Choroid plexus epithelial cell (primary cell): Measurements from ENCODE around the gene CUL4A.

Experiments used
- DNase-seq: peaks from one replicate; pipeline ENCODE4 v3.0.0-alpha.2; 2010; ENCODE audit warnings: low read depth
- H3K4me3 ChIP-seq: 2 replicates; pipeline ENCODE4 v1.5.1; 2011; ENCODE audit warnings: low read depth, mild to moderate bottlenecking, control low read depth, low read length, moderate library complexity
- TF ChIP-seq, protein P1 (sequence below): conservative IDR thresholded peaks from 2 replicates; pipeline ENCODE4 v1.5.1; 2011; ENCODE audit warnings: low read depth, mild to moderate bottlenecking, control low read depth, inconsistent platforms, low read length, moderate library complexity

CUL4A gene

DNA sequence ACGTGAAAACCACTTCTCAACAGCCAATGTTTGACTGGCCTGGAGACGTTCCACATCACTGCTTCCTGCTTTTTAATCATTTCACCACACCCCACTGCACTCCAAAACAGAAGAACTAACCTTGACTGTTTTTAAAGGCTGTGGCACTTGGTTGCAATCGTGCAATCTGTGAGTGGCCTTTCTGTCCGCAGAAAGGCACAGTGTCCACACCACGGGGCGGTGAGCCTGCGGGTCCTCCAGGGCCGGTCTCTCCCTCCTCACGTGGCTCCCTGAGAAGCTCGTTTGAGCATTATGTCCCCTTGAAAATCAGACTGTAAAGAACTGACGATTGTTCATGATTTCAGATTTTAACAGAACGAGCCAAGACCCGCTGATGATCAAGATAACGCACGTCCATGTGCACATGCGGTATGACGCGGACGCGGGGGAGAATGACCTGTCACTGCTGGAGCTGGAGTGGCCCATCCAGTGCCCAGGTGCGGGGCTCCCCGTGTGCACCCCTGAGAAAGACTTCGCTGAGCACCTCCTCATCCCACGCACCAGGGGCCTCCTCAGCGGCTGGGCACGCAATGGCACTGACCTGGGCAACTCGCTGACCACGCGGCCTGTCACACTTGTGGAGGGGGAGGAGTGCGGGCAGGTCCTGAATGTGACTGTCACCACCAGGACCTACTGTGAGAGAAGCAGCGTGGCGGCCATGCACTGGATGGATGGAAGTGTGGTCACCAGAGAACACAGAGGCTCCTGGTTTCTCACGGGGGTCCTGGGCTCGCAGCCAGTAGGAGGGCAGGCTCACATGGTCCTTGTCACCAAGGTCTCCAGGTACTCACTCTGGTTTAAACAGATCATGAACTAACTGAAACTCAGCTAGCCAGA lies 37.9 kb upstream of the CUL4A start:
- TF ChIP-seq, protein P1, sequence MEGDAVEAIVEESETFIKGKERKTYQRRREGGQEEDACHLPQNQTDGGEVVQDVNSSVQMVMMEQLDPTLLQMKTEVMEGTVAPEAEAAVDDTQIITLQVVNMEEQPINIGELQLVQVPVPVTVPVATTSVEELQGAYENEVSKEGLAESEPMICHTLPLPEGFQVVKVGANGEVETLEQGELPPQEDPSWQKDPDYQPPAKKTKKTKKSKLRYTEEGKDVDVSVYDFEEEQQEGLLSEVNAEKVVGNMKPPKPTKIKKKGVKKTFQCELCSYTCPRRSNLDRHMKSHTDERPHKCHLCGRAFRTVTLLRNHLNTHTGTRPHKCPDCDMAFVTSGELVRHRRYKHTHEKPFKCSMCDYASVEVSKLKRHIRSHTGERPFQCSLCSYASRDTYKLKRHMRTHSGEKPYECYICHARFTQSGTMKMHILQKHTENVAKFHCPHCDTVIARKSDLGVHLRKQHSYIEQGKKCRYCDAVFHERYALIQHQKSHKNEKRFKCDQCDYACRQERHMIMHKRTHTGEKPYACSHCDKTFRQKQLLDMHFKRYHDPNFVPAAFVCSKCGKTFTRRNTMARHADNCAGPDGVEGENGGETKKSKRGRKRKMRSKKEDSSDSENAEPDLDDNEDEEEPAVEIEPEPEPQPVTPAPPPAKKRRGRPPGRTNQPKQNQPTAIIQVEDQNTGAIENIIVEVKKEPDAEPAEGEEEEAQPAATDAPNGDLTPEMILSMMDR, result no peak
- H3K4me3 ChIP-seq, result no peak overlapping the region
- DNase-seq, result no peak

DNA sequence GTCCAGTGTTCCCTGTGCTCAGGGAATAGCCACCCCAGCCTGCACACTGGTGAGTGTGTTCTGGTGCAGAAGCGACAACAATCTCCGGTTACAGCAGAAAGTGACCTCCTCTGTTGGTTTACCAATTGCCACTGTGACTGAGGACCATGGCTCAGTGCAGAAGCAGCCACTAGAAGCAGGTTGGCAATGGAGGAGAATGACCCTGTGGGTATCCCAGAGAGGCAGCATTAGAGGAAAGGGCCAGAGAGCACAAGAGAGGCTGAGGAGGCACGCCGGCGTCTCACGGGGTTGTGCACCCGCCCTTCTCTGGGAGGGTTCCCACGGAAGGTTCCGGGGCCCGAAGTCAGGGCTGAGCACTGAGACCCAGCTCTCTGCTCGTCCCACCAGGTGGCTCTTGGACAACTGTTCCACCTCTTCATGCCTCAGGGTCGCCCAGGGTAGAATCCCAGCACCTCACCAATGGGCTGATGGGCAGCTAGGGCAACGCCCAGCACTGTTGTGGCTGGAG lies 36.9 kb upstream of the CUL4A start:
- DNase-seq, result no peak
- TF ChIP-seq, protein P1, result no peak
- H3K4me3 ChIP-seq, result no peak overlapping the region

DNA sequence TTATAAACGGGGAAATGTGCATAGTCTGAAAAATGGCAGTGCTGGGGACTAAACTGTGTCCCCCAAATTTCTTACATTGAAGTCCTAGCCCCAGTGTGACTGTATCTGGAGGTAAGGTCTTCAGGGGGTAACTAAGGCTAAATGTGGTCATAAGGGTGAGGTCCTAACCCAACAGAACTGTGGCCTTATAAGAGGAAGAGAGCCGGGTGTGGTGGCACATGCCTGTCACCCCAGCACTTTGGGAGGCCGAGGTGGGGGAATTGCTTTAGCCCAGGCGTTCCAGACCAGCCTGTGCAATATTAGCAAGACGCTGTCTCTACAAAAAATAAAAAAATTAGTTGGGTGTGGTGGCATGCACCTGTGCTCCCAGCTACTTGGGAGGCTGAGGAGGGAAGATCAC lies 33.1 kb upstream of the CUL4A start:
- no peak overlapping the region for H3K4me3 ChIP-seq
- DNase-seq, result no peak
- TF ChIP-seq, protein P1, result no peak

DNA sequence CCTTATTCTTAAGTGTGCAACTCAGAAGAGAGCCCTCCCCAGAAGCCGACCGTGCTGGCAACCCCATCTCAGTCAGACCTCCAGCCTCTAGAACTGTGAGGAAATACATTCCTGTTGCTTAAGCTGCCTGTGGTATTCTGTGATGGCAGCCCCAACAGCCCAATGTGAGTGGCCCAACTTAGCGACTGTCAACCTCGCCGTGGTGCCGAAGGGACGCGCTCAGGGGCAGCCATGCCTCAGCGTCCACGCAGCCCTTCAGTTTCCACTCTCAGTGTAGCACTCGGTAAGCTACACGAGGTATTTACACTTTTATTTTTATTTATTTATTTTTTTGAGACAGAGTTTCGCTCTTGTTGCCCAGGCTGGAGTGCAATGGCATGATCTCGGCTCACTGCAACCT lies 32.6 kb upstream of the CUL4A start:
- DNase-seq, result no peak
- no peak overlapping the region for H3K4me3 ChIP-seq
- TF ChIP-seq, protein P1, result no peak

DNA sequence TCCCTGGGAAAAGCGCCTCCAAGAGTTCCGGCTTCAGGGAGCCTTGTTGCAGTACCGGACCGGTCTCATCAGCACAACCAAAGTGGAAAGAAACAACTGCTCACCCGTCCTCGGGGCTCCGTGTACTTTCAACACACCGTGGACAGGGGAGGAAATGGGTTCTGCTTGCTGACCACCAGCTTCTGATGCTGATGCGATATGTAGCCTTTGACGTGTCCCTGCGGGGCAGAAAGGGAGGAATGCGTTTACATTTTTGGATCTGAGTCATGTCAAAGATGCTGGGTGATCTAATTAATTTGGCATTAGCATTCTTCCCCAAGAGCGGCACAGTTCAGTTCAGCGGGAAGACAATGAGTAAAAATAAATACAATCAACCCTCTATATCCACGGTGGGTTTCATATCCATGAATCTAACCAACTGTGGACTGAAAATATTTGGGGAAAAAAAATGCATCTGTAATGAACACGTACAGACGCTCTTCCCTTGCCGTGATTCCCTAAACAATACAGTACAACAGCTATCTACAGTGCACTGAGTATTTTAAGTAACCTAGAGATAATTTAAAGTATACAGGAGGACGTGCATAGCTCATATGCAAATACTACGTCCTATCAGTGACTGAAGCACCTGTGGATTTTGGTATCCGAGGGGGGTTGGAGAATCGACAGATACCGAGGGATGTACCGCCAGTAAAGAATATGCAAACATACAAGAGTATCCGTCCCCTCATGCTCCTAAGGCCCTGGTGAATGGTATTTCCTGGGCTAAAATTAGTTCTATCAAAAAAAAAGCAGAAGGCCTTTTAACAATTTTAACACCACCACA lies 31.1 kb upstream of the CUL4A start:
- TF ChIP-seq, protein P1, result no peak
- DNase-seq, result peak; percentile 97
- H3K4me3 ChIP-seq, result no peak overlapping the region

DNA sequence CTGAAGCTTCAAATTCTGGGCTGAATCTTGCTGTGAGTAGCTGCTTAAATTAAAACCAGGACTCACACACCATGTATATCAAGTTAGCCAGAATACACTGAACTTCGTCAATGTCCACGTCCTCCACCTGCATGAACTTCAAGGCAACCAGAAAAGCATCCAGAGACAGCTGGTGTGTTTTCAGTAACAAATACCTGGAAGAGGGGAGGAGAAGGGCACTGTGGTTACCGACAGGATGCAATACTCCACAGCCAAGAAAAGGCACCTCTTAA lies 30.6 kb upstream of the CUL4A start:
- H3K4me3 ChIP-seq, result no peak overlapping the region
- TF ChIP-seq, protein P1, result no peak

More for the DNA sequence above, 30.6 kb upstream of the CUL4A start:
- DNase-seq, result no peak
